ENCODE measurements around the gene ACOT7.
"Not testable (repeated sequence)": the region's sequence is repeated elsewhere in the genome, so short reads cannot be mapped to it uniquely, and the experiment has no call there.

Gene ACOT7

GRCh38 chr1:6401673-6402072 is 8.1 kb upstream of the ACOT7 start:
- no peak for DNase-seq (ENCODE audit: low read depth in 4 of 4, low spot score in 1 of 4)

GRCh38 chr1:6399294-6399693 is 5.7 kb upstream of the ACOT7 start:
- DNase-seq (ENCODE audit: low read depth in 4 of 4, low spot score in 1 of 4), result no peak

- no peak for DNase-seq (ENCODE audit: low read depth in 4 of 4, low spot score in 1 of 4)
Measured at GRCh38 chr1:6397844-6398441, 4.4 kb upstream of the ACOT7 start.

- no peak for DNase-seq (ENCODE audit: low read depth in 4 of 4, low spot score in 1 of 4)
Measured at GRCh38 chr1:6396998-6397397, 3.4 kb upstream of the ACOT7 start.

- DNase-seq (ENCODE audit: low read depth in 4 of 4, low spot score in 1 of 4), result not testable (repeated sequence)
Measured at GRCh38 chr1:6395781-6396244, 2.2 kb upstream of the ACOT7 start.

GRCh38 chr1:6395130-6395529 is 1.6 kb upstream of the ACOT7 start:
- DNase-seq (ENCODE audit: low read depth in 4 of 4, low spot score in 1 of 4), result not testable (repeated sequence)

GRCh38 chr1:6392809-6393399 is 663 bp downstream of the ACOT7 start:
- DNase-seq (ENCODE audit: low read depth in 4 of 4, low spot score in 1 of 4), result no peak

- DNase-seq (ENCODE audit: low read depth in 4 of 4, low spot score in 1 of 4), result no peak
Measured at GRCh38 chr1:6391951-6392808, 1.4 kb downstream of the ACOT7 start.

- no peak for DNase-seq (ENCODE audit: low read depth in 4 of 4, low spot score in 1 of 4)
Measured at GRCh38 chr1:6389971-6390370, 3.6 kb downstream of the ACOT7 start.

- DNase-seq (ENCODE audit: low read depth in 4 of 4, low spot score in 1 of 4), result no peak
Measured at GRCh38 chr1:6386371-6386949, 7.1 kb downstream of the ACOT7 start.

GRCh38 chr1:6385488-6386191 is 7.9 kb downstream of the ACOT7 start:
- DNase-seq (ENCODE audit: low read depth in 4 of 4, low spot score in 1 of 4), result no peak

GRCh38 chr1:6384962-6385361 is 8.6 kb downstream of the ACOT7 start:
- DNase-seq (ENCODE audit: low read depth in 4 of 4, low spot score in 1 of 4), result no peak

- no peak for DNase-seq (ENCODE audit: low read depth in 4 of 4, low spot score in 1 of 4)
Measured at GRCh38 chr1:6384135-6384534, 9.4 kb downstream of the ACOT7 start.

- DNase-seq (ENCODE audit: low read depth in 4 of 4, low spot score in 1 of 4), result no peak
Measured at GRCh38 chr1:6380037-6380436, 13.5 kb downstream of the ACOT7 start.

GRCh38 chr1:6378096-6378746 is 15.3 kb downstream of the ACOT7 start:
- DNase-seq (ENCODE audit: low read depth in 4 of 4, low spot score in 1 of 4), result no peak

GRCh38 chr1:6373961-6374720 is 19.4 kb downstream of the ACOT7 start:
- no peak for DNase-seq (ENCODE audit: low read depth in 4 of 4, low spot score in 1 of 4)

- DNase-seq (ENCODE audit: low read depth in 4 of 4, low spot score in 1 of 4), result not testable (repeated sequence)
Measured at GRCh38 chr1:6372236-6372635, 21.3 kb downstream of the ACOT7 start.

GRCh38 chr1:6370006-6370405 is 23.6 kb downstream of the ACOT7 start:
- DNase-seq (ENCODE audit: low read depth in 4 of 4, low spot score in 1 of 4), result no peak

- DNase-seq (ENCODE audit: low read depth in 4 of 4, low spot score in 1 of 4), result no peak
Measured at GRCh38 chr1:6367381-6368012, 26.1 kb downstream of the ACOT7 start.
